ENCODE results near the gene OMP.

OMP gene

GRCh38 chr11:77072851-77073327, 29.8 kb upstream of the OMP start:
- Histone ChIP-seq H3K27ac (ENCODE audit: extremely low read depth, low read depth, low read length) (no peak overlapping the region), H3K4me3 (ENCODE audit: low read depth, low read length) (no peak overlapping the region), H3K4me1 (ENCODE audit: control insufficient read depth, insufficient read depth, low read length) (no peaks in the 10 kb centered on the region), H3K9me3 (ENCODE audit: control insufficient read depth, insufficient read depth, low read depth, low read length) (no peaks in the 10 kb centered on the region), H3K36me3 (ENCODE audit: control insufficient read depth in 2 of 2, insufficient read depth in 1 of 2, low read length in 2 of 2) (no peaks in the 10 kb centered on the region)
- ChIA-PET POLR2A (no interaction called here), CTCF (interaction anchor here (1.0 kb wide), 1 partner anchor 19 kb away, joined by 4 read pairs; no protein-coding TSS in a partner anchor)
- TF ChIP-seq ZNF473 (tag by site-specific recombination; IDR thresholded peaks at IDR 0.05) (no peak), ZNF148 (tag by site-specific recombination; IDR thresholded peaks at IDR 0.05; ENCODE audit: borderline replicate concordance) (no peak), ZNF580 (tag by site-specific recombination; IDR thresholded peaks at IDR 0.05) (no peak), HIC1 (tag by site-specific recombination; IDR thresholded peaks at IDR 0.05) (no peak), ELK4 (IDR thresholded peaks at IDR 0.05; ENCODE audit: borderline replicate concordance, low read depth, low read length) (no peak), MYNN (tag by site-specific recombination; IDR thresholded peaks at IDR 0.05; ENCODE audit: borderline replicate concordance) (no peak)
- TF ChIP-seq, protein P1, sequence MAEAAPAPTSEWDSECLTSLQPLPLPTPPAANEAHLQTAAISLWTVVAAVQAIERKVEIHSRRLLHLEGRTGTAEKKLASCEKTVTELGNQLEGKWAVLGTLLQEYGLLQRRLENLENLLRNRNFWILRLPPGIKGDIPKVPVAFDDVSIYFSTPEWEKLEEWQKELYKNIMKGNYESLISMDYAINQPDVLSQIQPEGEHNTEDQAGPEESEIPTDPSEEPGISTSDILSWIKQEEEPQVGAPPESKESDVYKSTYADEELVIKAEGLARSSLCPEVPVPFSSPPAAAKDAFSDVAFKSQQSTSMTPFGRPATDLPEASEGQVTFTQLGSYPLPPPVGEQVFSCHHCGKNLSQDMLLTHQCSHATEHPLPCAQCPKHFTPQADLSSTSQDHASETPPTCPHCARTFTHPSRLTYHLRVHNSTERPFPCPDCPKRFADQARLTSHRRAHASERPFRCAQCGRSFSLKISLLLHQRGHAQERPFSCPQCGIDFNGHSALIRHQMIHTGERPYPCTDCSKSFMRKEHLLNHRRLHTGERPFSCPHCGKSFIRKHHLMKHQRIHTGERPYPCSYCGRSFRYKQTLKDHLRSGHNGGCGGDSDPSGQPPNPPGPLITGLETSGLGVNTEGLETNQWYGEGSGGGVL (tag by site-specific recombination; IDR thresholded peaks at IDR 0.05): no peak
- TF ChIP-seq, protein P2, sequence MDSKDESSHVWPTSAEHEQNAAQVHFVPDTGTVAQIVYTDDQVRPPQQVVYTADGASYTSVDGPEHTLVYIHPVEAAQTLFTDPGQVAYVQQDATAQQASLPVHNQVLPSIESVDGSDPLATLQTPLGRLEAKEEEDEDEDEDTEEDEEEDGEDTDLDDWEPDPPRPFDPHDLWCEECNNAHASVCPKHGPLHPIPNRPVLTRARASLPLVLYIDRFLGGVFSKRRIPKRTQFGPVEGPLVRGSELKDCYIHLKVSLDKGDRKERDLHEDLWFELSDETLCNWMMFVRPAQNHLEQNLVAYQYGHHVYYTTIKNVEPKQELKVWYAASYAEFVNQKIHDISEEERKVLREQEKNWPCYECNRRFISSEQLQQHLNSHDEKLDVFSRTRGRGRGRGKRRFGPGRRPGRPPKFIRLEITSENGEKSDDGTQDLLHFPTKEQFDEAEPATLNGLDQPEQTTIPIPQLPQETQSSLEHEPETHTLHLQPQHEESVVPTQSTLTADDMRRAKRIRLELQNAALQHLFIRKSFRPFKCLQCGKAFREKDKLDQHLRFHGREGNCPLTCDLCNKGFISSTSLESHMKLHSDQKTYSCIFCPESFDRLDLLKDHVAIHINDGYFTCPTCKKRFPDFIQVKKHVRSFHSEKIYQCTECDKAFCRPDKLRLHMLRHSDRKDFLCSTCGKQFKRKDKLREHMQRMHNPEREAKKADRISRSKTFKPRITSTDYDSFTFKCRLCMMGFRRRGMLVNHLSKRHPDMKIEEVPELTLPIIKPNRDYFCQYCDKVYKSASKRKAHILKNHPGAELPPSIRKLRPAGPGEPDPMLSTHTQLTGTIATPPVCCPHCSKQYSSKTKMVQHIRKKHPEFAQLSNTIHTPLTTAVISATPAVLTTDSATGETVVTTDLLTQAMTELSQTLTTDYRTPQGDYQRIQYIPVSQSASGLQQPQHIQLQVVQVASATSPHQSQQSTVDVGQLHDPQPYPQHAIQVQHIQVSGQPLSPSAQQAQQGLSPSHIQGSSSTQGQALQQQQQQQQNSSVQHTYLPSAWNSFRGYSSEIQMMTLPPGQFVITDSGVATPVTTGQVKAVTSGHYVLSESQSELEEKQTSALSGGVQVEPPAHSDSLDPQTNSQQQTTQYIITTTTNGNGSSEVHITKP (tag by site-specific recombination; IDR thresholded peaks at IDR 0.05): no peak
- TF ChIP-seq, protein P3, sequence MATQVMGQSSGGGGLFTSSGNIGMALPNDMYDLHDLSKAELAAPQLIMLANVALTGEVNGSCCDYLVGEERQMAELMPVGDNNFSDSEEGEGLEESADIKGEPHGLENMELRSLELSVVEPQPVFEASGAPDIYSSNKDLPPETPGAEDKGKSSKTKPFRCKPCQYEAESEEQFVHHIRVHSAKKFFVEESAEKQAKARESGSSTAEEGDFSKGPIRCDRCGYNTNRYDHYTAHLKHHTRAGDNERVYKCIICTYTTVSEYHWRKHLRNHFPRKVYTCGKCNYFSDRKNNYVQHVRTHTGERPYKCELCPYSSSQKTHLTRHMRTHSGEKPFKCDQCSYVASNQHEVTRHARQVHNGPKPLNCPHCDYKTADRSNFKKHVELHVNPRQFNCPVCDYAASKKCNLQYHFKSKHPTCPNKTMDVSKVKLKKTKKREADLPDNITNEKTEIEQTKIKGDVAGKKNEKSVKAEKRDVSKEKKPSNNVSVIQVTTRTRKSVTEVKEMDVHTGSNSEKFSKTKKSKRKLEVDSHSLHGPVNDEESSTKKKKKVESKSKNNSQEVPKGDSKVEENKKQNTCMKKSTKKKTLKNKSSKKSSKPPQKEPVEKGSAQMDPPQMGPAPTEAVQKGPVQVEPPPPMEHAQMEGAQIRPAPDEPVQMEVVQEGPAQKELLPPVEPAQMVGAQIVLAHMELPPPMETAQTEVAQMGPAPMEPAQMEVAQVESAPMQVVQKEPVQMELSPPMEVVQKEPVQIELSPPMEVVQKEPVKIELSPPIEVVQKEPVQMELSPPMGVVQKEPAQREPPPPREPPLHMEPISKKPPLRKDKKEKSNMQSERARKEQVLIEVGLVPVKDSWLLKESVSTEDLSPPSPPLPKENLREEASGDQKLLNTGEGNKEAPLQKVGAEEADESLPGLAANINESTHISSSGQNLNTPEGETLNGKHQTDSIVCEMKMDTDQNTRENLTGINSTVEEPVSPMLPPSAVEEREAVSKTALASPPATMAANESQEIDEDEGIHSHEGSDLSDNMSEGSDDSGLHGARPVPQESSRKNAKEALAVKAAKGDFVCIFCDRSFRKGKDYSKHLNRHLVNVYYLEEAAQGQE (tag by site-specific recombination; IDR thresholded peaks at IDR 0.05): no peak
- TF ChIP-seq, protein P4, sequence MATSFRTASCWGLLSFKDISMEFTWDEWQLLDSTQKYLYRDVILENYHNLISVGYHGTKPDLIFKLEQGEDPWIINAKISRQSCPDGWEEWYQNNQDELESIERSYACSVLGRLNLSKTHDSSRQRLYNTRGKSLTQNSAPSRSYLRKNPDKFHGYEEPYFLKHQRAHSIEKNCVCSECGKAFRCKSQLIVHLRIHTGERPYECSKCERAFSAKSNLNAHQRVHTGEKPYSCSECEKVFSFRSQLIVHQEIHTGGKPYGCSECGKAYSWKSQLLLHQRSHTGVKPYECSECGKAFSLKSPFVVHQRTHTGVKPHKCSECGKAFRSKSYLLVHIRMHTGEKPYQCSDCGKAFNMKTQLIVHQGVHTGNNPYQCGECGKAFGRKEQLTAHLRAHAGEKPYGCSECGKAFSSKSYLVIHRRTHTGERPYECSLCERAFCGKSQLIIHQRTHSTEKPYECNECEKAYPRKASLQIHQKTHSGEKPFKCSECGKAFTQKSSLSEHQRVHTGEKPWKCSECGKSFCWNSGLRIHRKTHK (tag by site-specific recombination; IDR thresholded peaks at IDR 0.05): no peak
